GM12878 (cell line): ENCODE measurements around the gene DPP6. TPM values are rescaled to one million over a fixed set of nuclear protein-coding genes. Genes with fewer than 3 reads are reported as not detected.

Source experiments
- ATAC-seq: fragments of 200-7000 bp; cut with Tn5 transposase; 3 replicates; pipeline ENCODE4 v1.9.1; 2020; ENCODE audit warnings: mild to moderate bottlenecking, moderate library complexity
- BruUV-seq: library from RNA; stranded (reverse); fragments of 400-500 nt; replicated peaks from 2 replicates; lab custom pipeline; 2021; lab: Mats Ljungman, UMichigan
- CTCF ChIA-PET: fragments of 300-600 bp; sonication (Branson Sonifier 250); formaldehyde crosslinking; extraction: SDS; loops from one replicate; lab custom pipeline; 2021; ENCODE audit warnings: inconsistent platforms; lab: Yijun Ruan, JAX
- POLR2A ChIA-PET: fragments of 350-600 bp; formaldehyde crosslinking; extraction: SDS; loops from one replicate; lab custom pipeline; 2021; ENCODE audit warnings: inconsistent platforms; lab: Charles Lee
- RAD21 ChIA-PET: fragments of 300-600 bp; sonication (Branson Sonifier 250); formaldehyde crosslinking; loops from one replicate; lab custom pipeline; 2023; ENCODE audit warnings: antibody characterized with exemption; ENCODE audit not compliant: unreplicated experiment; lab: Charles Lee
- SMC1A ChIA-PET: fragments of 300-600 bp; sonication (Branson Sonifier 250); formaldehyde crosslinking; loops from one replicate; lab custom pipeline; 2023; ENCODE audit not compliant: unreplicated experiment, uncharacterized antibody; lab: Charles Lee
- DNase-seq: peaks from one replicate; pipeline ENCODE4 v3.0.0-alpha.2; 2011; ENCODE audit warnings: low read depth, low spot score
- FAIRE-seq: peaks from 3 replicates; lab custom pipeline; 2011; peaks lifted over from hg19 to GRCh38; lab: Jason Lieb, UNC
- H2AFZ ChIP-seq: 2 replicates; pipeline ENCODE4 v1.6.0; 2011; ENCODE audit warnings: low read depth, low read length, control low read depth; ENCODE audit not compliant: control insufficient read depth
- H3K27ac ChIP-seq: 2 replicates; pipeline ENCODE4 v1.5.1; 2011; ENCODE audit warnings: control low read depth; ENCODE audit not compliant: control insufficient read depth, insufficient read depth
- H3K27me3 ChIP-seq, 2 experiments: replicated peaks in 1 of 2; 2 replicates each; pipeline versions ENCODE4 v1.6.0 to v1.6.1; 2011; ENCODE audit warnings: low read length in 1 of 2; ENCODE audit not compliant: control insufficient read depth in 2 of 2, insufficient read depth in 2 of 2
- H3K36me3 ChIP-seq, 2 experiments: 2 replicates each; pipeline ENCODE4 v1.5.1; 2011; ENCODE audit warnings: low read length in 1 of 2; ENCODE audit not compliant: control insufficient read depth in 2 of 2, insufficient read depth in 2 of 2
- H3K4me1 ChIP-seq: 2 replicates; pipeline ENCODE4 v1.6.1; 2011; ENCODE audit warnings: mild to moderate bottlenecking, low read length, moderate library complexity, mixed read lengths; ENCODE audit not compliant: control insufficient read depth, insufficient read depth
- H3K4me2 ChIP-seq: 2 replicates; pipeline ENCODE4 v1.6.0; 2011; ENCODE audit warnings: control low read depth; ENCODE audit not compliant: control insufficient read depth, insufficient read depth
- H3K4me3 ChIP-seq: fragments of 200-600 bp; sonication (generic); 2 replicates; pipeline ENCODE4 v1.5.1; 2016
- H3K79me2 ChIP-seq: 2 replicates; pipeline ENCODE4 v1.6.0; 2011; ENCODE audit warnings: low read length; ENCODE audit not compliant: control insufficient read depth, insufficient read depth
- H3K9ac ChIP-seq: 2 replicates; pipeline ENCODE4 v1.8.0; 2011; ENCODE audit warnings: low read length, control low read depth, mixed read lengths; ENCODE audit not compliant: control insufficient read depth, insufficient read depth
- H3K9me3 ChIP-seq: replicated peaks from 3 replicates; pipeline ENCODE4 v1.5.1; 2011; ENCODE audit warnings: mild to moderate bottlenecking, low read length; ENCODE audit not compliant: control insufficient read depth, insufficient read depth
- H4K20me1 ChIP-seq: 2 replicates; pipeline ENCODE4 v1.6.0; 2011; ENCODE audit not compliant: control insufficient read depth, insufficient read depth
- CHD2 ChIP-seq: IDR thresholded peaks from 2 replicates; pipeline ENCODE4 v1.6.1; 2011; ENCODE audit warnings: low read depth, low read length, improper control_type of control experiment, borderline replicate concordance
- CREB1 ChIP-seq: IDR thresholded peaks from 2 replicates; pipeline ENCODE4 v1.6.1; 2012; ENCODE audit warnings: low read depth, mild to moderate bottlenecking, inconsistent platforms
- FOS ChIP-seq: IDR thresholded peaks from 3 replicates; pipeline ENCODE4 v1.6.1; 2011; ENCODE audit warnings: borderline replicate concordance; ENCODE audit not compliant: insufficient read length; ENCODE audit errors: extremely low read depth
- FOXM1 ChIP-seq: IDR thresholded peaks from 2 replicates; pipeline ENCODE4 v1.6.1; 2012; ENCODE audit warnings: low read depth, mild to moderate bottlenecking, inconsistent platforms, low read length, moderate library complexity
- HCFC1 ChIP-seq: fragments of 150-350 bp; IDR thresholded peaks from 2 replicates; pipeline ENCODE4 v1.6.1; 2014; ENCODE audit warnings: low read length
- HDAC2 ChIP-seq: fragments of 200-600 bp; sonication (generic); IDR thresholded peaks from 2 replicates; pipeline ENCODE4 v1.6.1; 2017
- HDGF ChIP-seq: fragments of 450-650 bp; IDR thresholded peaks from 2 replicates; pipeline ENCODE4 v1.6.1; 2016; ENCODE audit warnings: antibody characterized with exemption
- MYB ChIP-seq: fragments of 150-350 bp; IDR thresholded peaks from 2 replicates; pipeline ENCODE4 v1.6.1; 2014; ENCODE audit warnings: mild to moderate bottlenecking, low read depth, low read length, borderline replicate concordance
- MYC ChIP-seq: IDR thresholded peaks from 2 replicates; pipeline ENCODE4 v1.6.1; 2011; ENCODE audit warnings: mild to moderate bottlenecking, low read length, moderate library complexity, inconsistent platforms; ENCODE audit not compliant: insufficient read depth, insufficient replicate concordance, insufficient read length, severe bottlenecking
- NR2C1 ChIP-seq: fragments of 450-650 bp; IDR thresholded peaks from 2 replicates; pipeline ENCODE4 v1.6.1; 2017; ENCODE audit warnings: antibody characterized with exemption, mild to moderate bottlenecking, moderate library complexity
- PAX5 ChIP-seq: IDR thresholded peaks from 2 replicates; pipeline ENCODE4 v1.6.1; 2011; ENCODE audit warnings: low read depth, low read length, borderline replicate concordance
- PML ChIP-seq: IDR thresholded peaks from 2 replicates; pipeline ENCODE4 v1.6.1; 2012; ENCODE audit warnings: low read length, inconsistent platforms
- POU2F2 ChIP-seq: IDR thresholded peaks from 3 replicates; pipeline ENCODE4 v1.6.1; 2011; ENCODE audit warnings: low read depth, mild to moderate bottlenecking, low read length, borderline replicate concordance
- RCOR1 ChIP-seq: conservative IDR thresholded peaks from 2 replicates; pipeline ENCODE4 v1.6.1; 2012; ENCODE audit warnings: low read depth, low read length, improper control_type of control experiment
- TARDBP ChIP-seq: IDR thresholded peaks from 2 replicates; pipeline ENCODE4 v1.6.1; 2016; ENCODE audit warnings: borderline replicate concordance
- TCF7 ChIP-seq: IDR thresholded peaks from 2 replicates; pipeline ENCODE4 v1.6.1; 2014; ENCODE audit warnings: antibody characterized with exemption, borderline replicate concordance
- ZNF24 ChIP-seq: fragments of 450-650 bp; IDR thresholded peaks from 2 replicates; pipeline ENCODE4 v1.6.1; 2017; ENCODE audit warnings: antibody characterized with exemption, mild to moderate bottlenecking
- whole genome bisulfite sequencing: methylation state at CpG from one replicate; pipeline ENCODE4 v1.1.6; 2016; ENCODE audit warnings: low lambda C conversion rate; ENCODE audit not compliant: insufficient replicate concordance, insufficient coverage; ENCODE audit errors: missing lambda C conversion rate; 5-methylcytosine and 5-hydroxymethylcytosine counted together
- in situ Hi-C: fragments of 300-500 bp; cut with MboI; formaldehyde crosslinking; loops from 9 replicates; pipeline ENCODE4 v1.14.3; 2018; ENCODE audit warnings: mixed read lengths
- intact Hi-C: fragments of 100-400 bp; cut with micrococcal nuclease; formaldehyde crosslinking; loops from one replicate; pipeline ENCODE4 v1.14.2; 2022; ENCODE audit not compliant: unreplicated experiment
- polyA plus RNA-seq, 11 experiments: library from polyadenylated mRNA; depleted of rRNA in 4 of 11; unstranded in 6 of 11; stranded (reverse) in 5 of 11; fragments of >200 nt; fragmentation: Nextera tagmentation in 4 of 11; fragmentation: Illumina TruSeq in 1 of 11; extraction: Ambion mirVana in 4 of 11; extraction: Trizol in 1 of 11; gene quantifications; 1 replicate in 1 of 11; 2 replicates in 10 of 11; pipeline versions ENCODE4 v1.2.1 to v1.2.3, GENCODE V29; 2011 to 2016; ENCODE audit warnings: inconsistent platforms in 2 of 11, missing spikeins in 2 of 11, low read depth in 1 of 11
- total RNA-seq, 4 experiments: library from RNA; depleted of rRNA in 3 of 4; stranded (reverse); fragments of >200 nt in 3 of 4; fragmentation: Illumina TruSeq in 1 of 4; extraction: Trizol in 1 of 4; gene quantifications; 2 replicates each; pipeline versions ENCODE4 v1.2.1 to v1.2.3, GENCODE V29; 2013 to 2021
- TF ChIP-seq, protein P1 (sequence below): IDR thresholded peaks from 2 replicates; pipeline ENCODE4 v1.6.1; 2011; ENCODE audit warnings: low read depth, mild to moderate bottlenecking, low read length, moderate library complexity, borderline replicate concordance; ENCODE audit errors: extremely low read depth

DPP6 gene
- total and polyA plus RNA-seq, 10 of the 15 experiments (the other 5 are each of a cell fraction or from before 2014, with no cell fraction given), result not detected

DNA sequence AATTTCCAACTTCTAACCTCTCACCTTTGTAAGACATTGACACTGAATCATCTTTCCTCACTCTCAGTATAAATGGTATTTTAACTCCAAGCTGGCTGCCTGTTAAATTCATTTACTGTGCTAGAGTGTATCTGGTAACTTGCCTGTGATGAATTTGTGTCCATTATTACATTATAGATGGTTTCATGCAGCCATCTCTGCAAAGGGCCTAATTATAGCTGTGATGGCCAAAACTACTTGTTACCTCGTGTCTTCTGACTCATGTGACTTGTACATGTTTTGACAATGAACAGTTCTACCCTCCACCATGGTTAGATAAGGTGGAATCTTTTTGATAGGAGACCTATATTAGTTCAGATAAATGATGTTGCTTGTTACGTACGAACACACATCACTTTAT, 558.7 kb downstream of the DPP6 start:
- H3K4me3 ChIP-seq, result no peak overlapping the region
- ChIA-PET SMC1A (interaction anchor here (1.1 kb wide), 1 partner anchor 83 kb away, joined by 3 read pairs; no protein-coding TSS in a partner anchor), POLR2A (no interaction called here), CTCF (no interaction called here), RAD21 (no interaction called here)
- H3K79me2 ChIP-seq, result no peaks in the 10 kb centered on the region
- no peaks in the 10 kb centered on the region for H3K36me3 ChIP-seq
- BruUV-seq, result no TSS peak
- FAIRE-seq (no peak), DNase-seq (no peak), ATAC-seq (no peak)
- H3K9me3 ChIP-seq, result no peaks in the 10 kb centered on the region
- H3K27me3 ChIP-seq, result no peaks in the 10 kb centered on the region
- 35% methylated on average over 3 of the region's 3 CpGs for WGBS
- H3K27ac ChIP-seq, result no peak overlapping the region
- no peak for TF ChIP-seq MYB
- TF ChIP-seq MYC, result no peak
- TF ChIP-seq CHD2, result no peak
- TF ChIP-seq NR2C1, result no peak
- TF ChIP-seq, protein P1, sequence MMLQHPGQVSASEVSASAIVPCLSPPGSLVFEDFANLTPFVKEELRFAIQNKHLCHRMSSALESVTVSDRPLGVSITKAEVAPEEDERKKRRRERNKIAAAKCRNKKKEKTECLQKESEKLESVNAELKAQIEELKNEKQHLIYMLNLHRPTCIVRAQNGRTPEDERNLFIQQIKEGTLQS, result no peak
- TF ChIP-seq FOS, result no peak
- no peak for TF ChIP-seq HDAC2
- no peak for TF ChIP-seq RCOR1
- no peak for TF ChIP-seq TCF7
- TF ChIP-seq HCFC1, result no peak
- TF ChIP-seq CREB1, result no peak
- TF ChIP-seq TARDBP, result no peak
- no peak for TF ChIP-seq FOXM1
- TF ChIP-seq PAX5, result no peak
- TF ChIP-seq POU2F2, result no peak
- TF ChIP-seq ZNF24, result no peak
- TF ChIP-seq HDGF, result no peak
- TF ChIP-seq PML, result no peak
- in situ Hi-C loops, result no loop called here
- H4K20me1 ChIP-seq, result no peaks in the 10 kb centered on the region
- H2AFZ ChIP-seq, result no peak overlapping the region
- no peak overlapping the region for H3K9ac ChIP-seq
- H3K4me1 ChIP-seq, result no peaks in the 10 kb centered on the region
- H3K4me2 ChIP-seq, result no peak overlapping the region
- intact Hi-C loops, result no loop called here
